ENCODE measurements around the gene UNC13D.
A peak's percentile ranks its signal among the peaks of the same experiment; 100 is the strongest.

Gene UNC13D

GRCh38 chr17:75827308-75828075, 16.7 kb downstream of the UNC13D start:
- no peak overlapping the region for H3K4me3 ChIP-seq (ENCODE audit: insufficient read length, low read depth)
- TF ChIP-seq SUZ12 (IDR thresholded peaks at IDR 0.05; ENCODE audit: extremely low read depth, insufficient read depth, insufficient read length) (no peak), ZNF274 (IDR thresholded peaks at IDR 0.05; ENCODE audit: low read depth, low read length) (no peak), YY1 (IDR thresholded peaks at IDR 0.05; ENCODE audit: insufficient read depth, insufficient read length) (no peak)
- peak overlapping the region; percentile 61 for H3K9ac ChIP-seq (ENCODE audit: insufficient read length, low read depth)
- no peaks in the 10 kb centered on the region for H3K27me3 ChIP-seq (ENCODE audit: insufficient read depth, insufficient read length)
- H3K9me3 ChIP-seq (ENCODE audit: insufficient read depth, low read length) = no peaks in the 10 kb centered on the region
- no peak for DNase-seq (ENCODE audit: low read depth, low spot score)
- peaks cover 50% of the 10 kb centered on the region for H3K36me3 ChIP-seq (ENCODE audit: insufficient read depth, insufficient read length, low read length)
- peaks cover 45% of the 10 kb centered on the region for H3K4me1 ChIP-seq (ENCODE audit: insufficient read depth, insufficient read length)

- Histone ChIP-seq H3K4me1 (ENCODE audit: insufficient read depth, insufficient read length) (peaks cover 40% of the 10 kb centered on the region), H3K36me3 (ENCODE audit: insufficient read depth, insufficient read length, low read length) (peaks cover 57% of the 10 kb centered on the region), H3K27me3 (ENCODE audit: insufficient read depth, insufficient read length) (no peaks in the 10 kb centered on the region), H3K9ac (ENCODE audit: insufficient read length, low read depth) (peak overlapping the region; percentile 51), H3K4me3 (ENCODE audit: insufficient read length, low read depth) (no peak overlapping the region), H3K9me3 (ENCODE audit: insufficient read depth, low read length) (no peaks in the 10 kb centered on the region)
- TF ChIP-seq SUZ12 (IDR thresholded peaks at IDR 0.05; ENCODE audit: extremely low read depth, insufficient read depth, insufficient read length) (no peak), ZNF274 (IDR thresholded peaks at IDR 0.05; ENCODE audit: low read depth, low read length) (no peak), YY1 (IDR thresholded peaks at IDR 0.05; ENCODE audit: insufficient read depth, insufficient read length) (no peak)
- DNase-seq (ENCODE audit: low read depth, low spot score) = no peak
Observed at GRCh38 chr17:75826561-75827307, 17.5 kb downstream of the UNC13D start.

- Histone ChIP-seq H3K36me3 (ENCODE audit: insufficient read depth, insufficient read length, low read length) (peaks cover 66% of the 10 kb centered on the region), H3K9ac (ENCODE audit: insufficient read length, low read depth) (no peak overlapping the region), H3K4me1 (ENCODE audit: insufficient read depth, insufficient read length) (peaks cover 36% of the 10 kb centered on the region), H3K9me3 (ENCODE audit: insufficient read depth, low read length) (no peaks in the 10 kb centered on the region), H3K27me3 (ENCODE audit: insufficient read depth, insufficient read length) (no peaks in the 10 kb centered on the region), H3K4me3 (ENCODE audit: insufficient read length, low read depth) (no peak overlapping the region)
- no peak for TF ChIP-seq SUZ12 (IDR thresholded peaks at IDR 0.05; ENCODE audit: extremely low read depth, insufficient read depth, insufficient read length)
- no peak for TF ChIP-seq ZNF274 (IDR thresholded peaks at IDR 0.05; ENCODE audit: low read depth, low read length)
- TF ChIP-seq YY1 (IDR thresholded peaks at IDR 0.05; ENCODE audit: insufficient read depth, insufficient read length) = no peak
- no peak for DNase-seq (ENCODE audit: low read depth, low spot score)
Observed at GRCh38 chr17:75825748-75826370, 18.3 kb downstream of the UNC13D start.

- H3K36me3 ChIP-seq (ENCODE audit: insufficient read depth, insufficient read length, low read length) = peaks cover 73% of the 10 kb centered on the region
- TF ChIP-seq YY1 (IDR thresholded peaks at IDR 0.05; ENCODE audit: insufficient read depth, insufficient read length) (no peak), SUZ12 (IDR thresholded peaks at IDR 0.05; ENCODE audit: extremely low read depth, insufficient read depth, insufficient read length) (no peak), ZNF274 (IDR thresholded peaks at IDR 0.05; ENCODE audit: low read depth, low read length) (no peak)
- no peak for DNase-seq (ENCODE audit: low read depth, low spot score)
- no peak overlapping the region for H3K9ac ChIP-seq (ENCODE audit: insufficient read length, low read depth)
- H3K9me3 ChIP-seq (ENCODE audit: insufficient read depth, low read length) = no peaks in the 10 kb centered on the region
- H3K4me1 ChIP-seq (ENCODE audit: insufficient read depth, insufficient read length) = peaks cover 30% of the 10 kb centered on the region
- no peak overlapping the region for H3K4me3 ChIP-seq (ENCODE audit: insufficient read length, low read depth)
- no peaks in the 10 kb centered on the region for H3K27me3 ChIP-seq (ENCODE audit: insufficient read depth, insufficient read length)
Observed at GRCh38 chr17:75825149-75825552, 19.1 kb downstream of the UNC13D start.

GRCh38 chr17:75824666-75825065, 19.5 kb downstream of the UNC13D start:
- DNase-seq (ENCODE audit: low read depth, low spot score) = no peak
- Histone ChIP-seq H3K4me1 (ENCODE audit: insufficient read depth, insufficient read length) (peaks cover 25% of the 10 kb centered on the region), H3K9ac (ENCODE audit: insufficient read length, low read depth) (peak overlapping the region; percentile 21), H3K27me3 (ENCODE audit: insufficient read depth, insufficient read length) (no peaks in the 10 kb centered on the region), H3K4me3 (ENCODE audit: insufficient read length, low read depth) (no peak overlapping the region), H3K9me3 (ENCODE audit: insufficient read depth, low read length) (no peaks in the 10 kb centered on the region), H3K36me3 (ENCODE audit: insufficient read depth, insufficient read length, low read length) (peaks cover 78% of the 10 kb centered on the region)
- TF ChIP-seq ZNF274 (IDR thresholded peaks at IDR 0.05; ENCODE audit: low read depth, low read length) (no peak), YY1 (IDR thresholded peaks at IDR 0.05; ENCODE audit: insufficient read depth, insufficient read length) (no peak), SUZ12 (IDR thresholded peaks at IDR 0.05; ENCODE audit: extremely low read depth, insufficient read depth, insufficient read length) (no peak)

GRCh38 chr17:75824050-75824552, 20.1 kb downstream of the UNC13D start:
- peaks cover 84% of the 10 kb centered on the region for H3K36me3 ChIP-seq (ENCODE audit: insufficient read depth, insufficient read length, low read length)
- peaks cover 24% of the 10 kb centered on the region for H3K4me1 ChIP-seq (ENCODE audit: insufficient read depth, insufficient read length)
- H3K9ac ChIP-seq (ENCODE audit: insufficient read length, low read depth) = no peak overlapping the region
- no peak for DNase-seq (ENCODE audit: low read depth, low spot score)
- no peaks in the 10 kb centered on the region for H3K27me3 ChIP-seq (ENCODE audit: insufficient read depth, insufficient read length)
- no peak for TF ChIP-seq YY1 (IDR thresholded peaks at IDR 0.05; ENCODE audit: insufficient read depth, insufficient read length)
- TF ChIP-seq ZNF274 (IDR thresholded peaks at IDR 0.05; ENCODE audit: low read depth, low read length) = no peak
- TF ChIP-seq SUZ12 (IDR thresholded peaks at IDR 0.05; ENCODE audit: extremely low read depth, insufficient read depth, insufficient read length) = no peak
- no peaks in the 10 kb centered on the region for H3K9me3 ChIP-seq (ENCODE audit: insufficient read depth, low read length)
- H3K4me3 ChIP-seq (ENCODE audit: insufficient read length, low read depth) = no peak overlapping the region
